K562 (cell line): ENCODE measurements around the gene C19orf12. TPM values are rescaled to one million over a fixed set of nuclear protein-coding genes. Genes with fewer than 3 reads are reported as not detected.
A peak's percentile ranks its signal among the peaks of the same experiment; 100 is the strongest.

Source experiments
- ETV5 ChIP-seq: sonication (generic); formaldehyde crosslinking; IDR thresholded peaks from 2 replicates; pipeline ENCODE4 v1.4.0; 2020; ENCODE audit warnings: low read depth, mild to moderate bottlenecking, missing genetic modification reagents
- HEY1 ChIP-seq: fragments of 250-450 bp; sonication (Bioruptor Pico); IDR thresholded peaks from 2 replicates; pipeline ENCODE4 v1.5.0; 2020; ENCODE audit warnings: mild to moderate bottlenecking, moderate library complexity, borderline replicate concordance
- MEF2A ChIP-seq: IDR thresholded peaks from 2 replicates; pipeline ENCODE4 v1.6.1; 2011; ENCODE audit warnings: low read depth, mild to moderate bottlenecking, low read length, moderate library complexity; ENCODE audit not compliant: control insufficient read depth
- MTA3 ChIP-seq: fragments of 450-650 bp; formaldehyde crosslinking; IDR thresholded peaks from 2 replicates; pipeline ENCODE4 v1.6.1; 2017; ENCODE audit warnings: mild to moderate bottlenecking, borderline replicate concordance
- MYC ChIP-seq, 2 experiments: fragments of 250-450 bp in 1 of 2; sonication (Bioruptor Pico) in 1 of 2; IDR thresholded peaks; 2 replicates each; pipeline versions ENCODE4 v1.5.1 to v1.6.1; 2012 to 2021; ENCODE audit warnings: low read depth in 2 of 2, borderline replicate concordance in 1 of 2, improper control_type of control experiment in 1 of 2, low read length in 1 of 2, mild to moderate bottlenecking in 1 of 2, moderate library complexity in 1 of 2
- NFIX ChIP-seq: fragments of 250-450 bp; sonication (Bioruptor Pico); IDR thresholded peaks from 2 replicates; pipeline ENCODE4 v1.4.0; 2020; ENCODE audit warnings: low read depth, mild to moderate bottlenecking, moderate library complexity
- NR4A1 ChIP-seq, 2 experiments: fragments of 250-450 bp in 1 of 2; fragments of 450-650 bp in 1 of 2; sonication (Bioruptor Pico) in 1 of 2; IDR thresholded peaks; 2 replicates each; pipeline versions ENCODE4 v1.4.0 to v1.6.1; 2016 to 2020; ENCODE audit warnings: mild to moderate bottlenecking in 2 of 2, missing compliant biosample characterization in 1 of 2, missing genetic modification characterization in 1 of 2, moderate library complexity in 1 of 2
- POLR2AphosphoS5 ChIP-seq: IDR thresholded peaks from 2 replicates; pipeline ENCODE4 v1.6.1; 2011; ENCODE audit warnings: mild to moderate bottlenecking, low read depth, low read length, moderate library complexity; ENCODE audit not compliant: control insufficient read depth, insufficient read depth
- WHSC1 ChIP-seq: IDR thresholded peaks from one replicate; pipeline ENCODE4 v1.6.1; 2012; ENCODE audit warnings: low read length, control low read depth, inconsistent platforms
- ZC3H11A ChIP-seq: IDR thresholded peaks from 2 replicates; pipeline ENCODE4 v1.6.1; 2012; ENCODE audit warnings: low read depth, low read length, improper control_type of control experiment
- ZNF263 ChIP-seq: sonication (generic); formaldehyde crosslinking; IDR thresholded peaks from 2 replicates; pipeline ENCODE4 v1.8.0; 2022; ENCODE audit warnings: mild to moderate bottlenecking, missing genetic modification reagents, borderline replicate concordance
- ZNF384 ChIP-seq: IDR thresholded peaks from 2 replicates; pipeline ENCODE4 v1.6.1; 2012; ENCODE audit warnings: low read depth, low read length, improper control_type of control experiment
- polyA plus RNA-seq, 8 experiments: library from polyadenylated mRNA; depleted of rRNA in 4 of 8; stranded (reverse) in 5 of 8; unstranded in 3 of 8; fragments of >200 nt; fragmentation: Nextera tagmentation in 2 of 8; fragmentation: Illumina TruSeq in 1 of 8; extraction: Ambion mirVana in 2 of 8; extraction: Trizol in 1 of 8; gene quantifications; 2 replicates each; pipeline versions ENCODE4 v1.2.1 to v1.2.3, GENCODE V29; 2011 to 2014; ENCODE audit warnings: inconsistent platforms in 1 of 8, missing spikeins in 1 of 8
- total RNA-seq, 7 experiments: library from RNA; depleted of rRNA in 6 of 7; stranded (reverse); fragments of >200 nt in 6 of 7; fragmentation: Illumina TruSeq in 2 of 7; extraction: Trizol in 2 of 7; gene quantifications; 2 replicates each; pipeline versions ENCODE4 v1.2.1 to v1.2.3, GENCODE V29; 2011 to 2021; ENCODE audit warnings: low replicate concordance in 1 of 7
- TF ChIP-seq, protein P1 (sequence below), 2 experiments: fragments of 450-650 bp in 1 of 2; sonication (generic) in 1 of 2; formaldehyde crosslinking in 1 of 2; IDR thresholded peaks in 1 of 2; conservative IDR thresholded peaks in 1 of 2; 2 replicates each; pipeline versions ENCODE4 v1.6.1 to v1.8.1; 2016 to 2023; ENCODE audit warnings: mild to moderate bottlenecking in 2 of 2, moderate library complexity in 2 of 2, inconsistent platforms in 1 of 2, missing genetic modification reagents in 1 of 2
- TF ChIP-seq, protein P2 (sequence below): fragments of 250-450 bp; sonication (Bioruptor Pico); IDR thresholded peaks from 2 replicates; pipeline ENCODE4 v1.4.0; 2020
- TF ChIP-seq, protein P3 (sequence below): fragments of 450-650 bp; formaldehyde crosslinking; IDR thresholded peaks from 2 replicates; pipeline ENCODE4 v1.4.0; 2020; ENCODE audit warnings: mild to moderate bottlenecking, moderate library complexity

C19orf12 gene
- total and polyA plus RNA-seq, 9 of the 15 experiments (the other 6 are each of a cell fraction or from before 2014, with no cell fraction given) = 1.9 to 14.5 (median 10.2) TPM

DNA sequence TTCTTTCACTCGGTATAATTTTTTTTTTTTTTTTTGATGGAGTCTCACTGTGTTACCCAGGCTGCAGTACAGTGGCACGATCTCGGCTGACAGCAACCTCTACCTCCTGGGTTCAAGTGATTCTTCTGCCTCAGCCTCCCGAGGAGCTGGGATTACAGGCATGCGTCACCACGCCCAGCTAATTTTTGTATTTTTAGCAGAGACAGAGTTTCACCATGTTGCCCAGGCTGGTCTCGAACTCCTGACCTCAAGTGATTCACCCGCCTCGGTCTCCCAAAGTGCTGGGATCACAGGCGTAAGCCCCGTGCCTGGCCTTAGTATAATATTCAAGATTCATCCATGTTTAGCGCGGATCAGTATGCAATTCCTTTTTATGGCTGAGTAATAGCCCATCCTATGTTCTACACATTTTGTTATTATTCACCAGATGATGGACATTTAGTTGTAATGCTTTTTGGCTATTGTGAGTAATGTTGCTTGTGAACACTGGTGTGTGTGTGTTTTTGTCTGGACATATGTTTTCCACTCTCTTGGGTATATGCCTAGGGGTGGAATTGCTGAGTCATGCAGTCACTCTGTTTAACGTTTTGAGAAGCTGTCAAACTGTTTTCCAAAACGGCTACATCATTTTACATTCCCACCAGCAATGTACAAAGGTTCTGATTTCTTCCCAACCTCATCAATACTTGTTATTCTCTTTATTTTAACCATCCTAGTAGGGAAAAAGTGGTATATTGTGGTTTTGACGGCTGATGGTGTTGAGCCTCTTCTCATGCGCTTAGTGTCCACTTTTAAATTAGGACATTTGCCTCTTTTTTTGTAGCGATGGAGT, 26.9 kb downstream of the C19orf12 start (continued):
- TF ChIP-seq NR4A1 (CRISPR knock-in tag; IDR thresholded peaks at IDR 0.05) = no peak
- TF ChIP-seq NR4A1 (tag; IDR thresholded peaks at IDR 0.05) = peak; percentile 83
- peak; percentile 28; the same call in 1 of the 2 replicates for TF ChIP-seq MYC (IDR thresholded peaks at IDR 0.05; ENCODE audit: low read depth, low read length)
- TF ChIP-seq MYC (CRISPR knock-in tag; IDR thresholded peaks at IDR 0.05; ENCODE audit: borderline replicate concordance, low read depth) = no peak; the same call in 1 of the 2 replicates
- TF ChIP-seq NFIX (CRISPR knock-in tag) = no peak
- TF ChIP-seq, protein P1, sequence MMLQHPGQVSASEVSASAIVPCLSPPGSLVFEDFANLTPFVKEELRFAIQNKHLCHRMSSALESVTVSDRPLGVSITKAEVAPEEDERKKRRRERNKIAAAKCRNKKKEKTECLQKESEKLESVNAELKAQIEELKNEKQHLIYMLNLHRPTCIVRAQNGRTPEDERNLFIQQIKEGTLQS (IDR thresholded peaks at IDR 0.05) = peak; percentile 29; the same call in 1 of the 2 replicates
- TF ChIP-seq, protein P1 (CRISPR knock-in tag; conservative IDR thresholded peaks at IDR 0.05) = no peak
- TF ChIP-seq, protein P2, sequence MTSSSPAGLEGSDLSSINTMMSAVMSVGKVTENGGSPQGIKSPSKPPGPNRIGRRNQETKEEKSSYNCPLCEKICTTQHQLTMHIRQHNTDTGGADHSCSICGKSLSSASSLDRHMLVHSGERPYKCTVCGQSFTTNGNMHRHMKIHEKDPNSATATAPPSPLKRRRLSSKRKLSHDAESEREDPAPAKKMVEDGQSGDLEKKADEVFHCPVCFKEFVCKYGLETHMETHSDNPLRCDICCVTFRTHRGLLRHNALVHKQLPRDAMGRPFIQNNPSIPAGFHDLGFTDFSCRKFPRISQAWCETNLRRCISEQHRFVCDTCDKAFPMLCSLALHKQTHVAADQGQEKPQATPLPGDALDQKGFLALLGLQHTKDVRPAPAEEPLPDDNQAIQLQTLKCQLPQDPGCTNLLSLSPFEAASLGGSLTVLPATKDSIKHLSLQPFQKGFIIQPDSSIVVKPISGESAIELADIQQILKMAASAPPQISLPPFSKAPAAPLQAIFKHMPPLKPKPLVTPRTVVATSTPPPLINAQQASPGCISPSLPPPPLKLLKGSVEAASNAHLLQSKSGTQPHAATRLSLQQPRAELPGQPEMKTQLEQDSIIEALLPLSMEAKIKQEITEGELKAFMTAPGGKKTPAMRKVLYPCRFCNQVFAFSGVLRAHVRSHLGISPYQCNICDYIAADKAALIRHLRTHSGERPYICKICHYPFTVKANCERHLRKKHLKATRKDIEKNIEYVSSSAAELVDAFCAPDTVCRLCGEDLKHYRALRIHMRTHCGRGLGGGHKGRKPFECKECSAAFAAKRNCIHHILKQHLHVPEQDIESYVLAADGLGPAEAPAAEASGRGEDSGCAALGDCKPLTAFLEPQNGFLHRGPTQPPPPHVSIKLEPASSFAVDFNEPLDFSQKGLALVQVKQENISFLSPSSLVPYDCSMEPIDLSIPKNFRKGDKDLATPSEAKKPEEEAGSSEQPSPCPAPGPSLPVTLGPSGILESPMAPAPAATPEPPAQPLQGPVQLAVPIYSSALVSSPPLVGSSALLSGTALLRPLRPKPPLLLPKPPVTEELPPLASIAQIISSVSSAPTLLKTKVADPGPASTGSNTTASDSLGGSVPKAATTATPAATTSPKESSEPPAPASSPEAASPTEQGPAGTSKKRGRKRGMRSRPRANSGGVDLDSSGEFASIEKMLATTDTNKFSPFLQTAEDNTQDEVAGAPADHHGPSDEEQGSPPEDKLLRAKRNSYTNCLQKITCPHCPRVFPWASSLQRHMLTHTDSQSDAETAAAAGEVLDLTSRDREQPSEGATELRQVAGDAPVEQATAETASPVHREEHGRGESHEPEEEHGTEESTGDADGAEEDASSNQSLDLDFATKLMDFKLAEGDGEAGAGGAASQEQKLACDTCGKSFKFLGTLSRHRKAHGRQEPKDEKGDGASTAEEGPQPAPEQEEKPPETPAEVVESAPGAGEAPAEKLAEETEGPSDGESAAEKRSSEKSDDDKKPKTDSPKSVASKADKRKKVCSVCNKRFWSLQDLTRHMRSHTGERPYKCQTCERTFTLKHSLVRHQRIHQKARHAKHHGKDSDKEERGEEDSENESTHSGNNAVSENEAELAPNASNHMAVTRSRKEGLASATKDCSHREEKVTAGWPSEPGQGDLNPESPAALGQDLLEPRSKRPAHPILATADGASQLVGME (CRISPR knock-in tag) = no peak
- no peak for TF ChIP-seq ETV5
- no peak for TF ChIP-seq ZNF384
- TF ChIP-seq, protein P3, sequence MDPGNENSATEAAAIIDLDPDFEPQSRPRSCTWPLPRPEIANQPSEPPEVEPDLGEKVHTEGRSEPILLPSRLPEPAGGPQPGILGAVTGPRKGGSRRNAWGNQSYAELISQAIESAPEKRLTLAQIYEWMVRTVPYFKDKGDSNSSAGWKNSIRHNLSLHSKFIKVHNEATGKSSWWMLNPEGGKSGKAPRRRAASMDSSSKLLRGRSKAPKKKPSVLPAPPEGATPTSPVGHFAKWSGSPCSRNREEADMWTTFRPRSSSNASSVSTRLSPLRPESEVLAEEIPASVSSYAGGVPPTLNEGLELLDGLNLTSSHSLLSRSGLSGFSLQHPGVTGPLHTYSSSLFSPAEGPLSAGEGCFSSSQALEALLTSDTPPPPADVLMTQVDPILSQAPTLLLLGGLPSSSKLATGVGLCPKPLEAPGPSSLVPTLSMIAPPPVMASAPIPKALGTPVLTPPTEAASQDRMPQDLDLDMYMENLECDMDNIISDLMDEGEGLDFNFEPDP (CRISPR knock-in tag) = no peak
- no peak for TF ChIP-seq WHSC1
- TF ChIP-seq POLR2AphosphoS5 = no peak
- TF ChIP-seq ZC3H11A = no peak
- no peak for TF ChIP-seq ZNF263 (CRISPR knock-in tag)
- TF ChIP-seq HEY1 = no peak
- no peak for TF ChIP-seq MEF2A
- no peak for TF ChIP-seq MTA3
